Caki2 (cell line): Measurements from ENCODE around the gene NCOR1. TPM values are rescaled to one million over a fixed set of nuclear protein-coding genes. Genes with fewer than 3 reads are reported as not detected.
A peak's percentile ranks its signal among the peaks of the same experiment; 100 is the strongest.
"Not testable (repeated sequence)": the region's sequence is repeated elsewhere in the genome, so short reads cannot be mapped to it uniquely, and the experiment has no call there.

Experiments
- DNase-seq: peaks from one replicate; pipeline ENCODE4 v3.0.0-alpha.2; 2015; ENCODE audit warnings: low read depth
- in situ Hi-C: cut with HindIII; loops from 2 replicates; pipeline ENCODE4 v1.10.0; 2016; ENCODE audit warnings: low sequenced_read_pairs, low pct_unique_long_range_greater_than_20kb, mixed read lengths
- total RNA-seq: library from RNA; depleted of rRNA; stranded (reverse); fragments of >200 nt; shearing (Covaris generic); gene quantifications from 2 replicates; pipeline ENCODE4 v1.2.3, GENCODE V29; 2014; ENCODE audit warnings: low replicate concordance; rRNA removed

NCOR1 gene
- 20.9 and 164 TPM in 2 replicates for total RNA-seq

GRCh38 chr17:16215273-16215964, at the start of gene NCOR1:
Gene NCOR1, minus strand, starts transcription at chr17:16215534. Its CDS starts 20,965 bp downstream, at chr17:16194569.
- in situ Hi-C loops: no loop called here
- peak; percentile 92 for DNase-seq

GRCh38 chr17:16262201-16262600, 46.9 kb upstream of the NCOR1 start:
- in situ Hi-C loops: no loop called here
- no peak for DNase-seq

- DNase-seq: no peak
- in situ Hi-C loops: no loop called here
Measured at GRCh38 chr17:16261049-16261448, 45.7 kb upstream of the NCOR1 start.

GRCh38 chr17:16259926-16260325, 44.6 kb upstream of the NCOR1 start:
- in situ Hi-C loops: no loop called here
- no peak for DNase-seq

GRCh38 chr17:16258901-16259300, 43.6 kb upstream of the NCOR1 start:
- in situ Hi-C loops: no loop called here
- no peak for DNase-seq

- in situ Hi-C loops: no loop called here
- no peak for DNase-seq
Measured at GRCh38 chr17:16255481-16255921, 40.2 kb upstream of the NCOR1 start.

- no peak for DNase-seq
- in situ Hi-C loops: no loop called here
Measured at GRCh38 chr17:16254773-16255400, 39.6 kb upstream of the NCOR1 start.

- in situ Hi-C loops: no loop called here
Measured at GRCh38 chr17:16251556-16251955, 36.2 kb upstream of the NCOR1 start.

GRCh38 chr17:16251043-16251442, 35.7 kb upstream of the NCOR1 start:
- DNase-seq: no peak
- in situ Hi-C loops: no loop called here

More at GRCh38 chr17:16251556-16251955, 36.2 kb upstream of the NCOR1 start:
- no peak for DNase-seq

GRCh38 chr17:16250635-16251034, 35.3 kb upstream of the NCOR1 start:
- no peak for DNase-seq
- in situ Hi-C loops: no loop called here

- in situ Hi-C loops: no loop called here
- no peak for DNase-seq
Measured at GRCh38 chr17:16247586-16247984, 32.3 kb upstream of the NCOR1 start.

GRCh38 chr17:16243801-16244567, 28.6 kb upstream of the NCOR1 start:
- in situ Hi-C loops: no loop called here
- no peak for DNase-seq

- in situ Hi-C loops: no loop called here
- no peak for DNase-seq
Measured at GRCh38 chr17:16243385-16243784, 28.1 kb upstream of the NCOR1 start.

- in situ Hi-C loops: no loop called here
- DNase-seq: no peak
Measured at GRCh38 chr17:16241906-16242399, 26.6 kb upstream of the NCOR1 start.

GRCh38 chr17:16239931-16240330, 24.6 kb upstream of the NCOR1 start:
- no peak for DNase-seq
- in situ Hi-C loops: no loop called here

GRCh38 chr17:16232391-16232790, 17.1 kb upstream of the NCOR1 start:
- in situ Hi-C loops: no loop called here

GRCh38 chr17:16229912-16230561, 14.7 kb upstream of the NCOR1 start:
- in situ Hi-C loops, DNase-seq: not testable (repeated sequence)

More at GRCh38 chr17:16232391-16232790, 17.1 kb upstream of the NCOR1 start:
- no peak for DNase-seq

GRCh38 chr17:16222406-16222805, 7.1 kb upstream of the NCOR1 start:
- DNase-seq: no peak
- in situ Hi-C loops: no loop called here
